Calu3 (cell line): Measurements from ENCODE around the gene PLSCR5. TPM values are rescaled to one million over a fixed set of nuclear protein-coding genes. Genes with fewer than 3 reads are reported as not detected.

Experiments used
- BruUV-seq: library from RNA; stranded (reverse); fragments of 400-500 nt; replicated peaks from 2 replicates; lab custom pipeline; 2021; lab: Mats Ljungman, UMichigan
- CTCF ChIA-PET: fragments of 300-600 bp; sonication (Branson Sonifier 250); formaldehyde crosslinking; loops from one replicate; lab custom pipeline; 2022; ENCODE audit warnings: antibody characterized with exemption; lab: Charles Lee
- DNase-seq: peaks from one replicate; pipeline ENCODE4 v3.0.0; 2022
- H3K27ac Mint-ChIP-seq: one replicate; pipeline ENCODE4 v1.8.0; 2022; ENCODE audit warnings: mixed read lengths; ENCODE audit not compliant: unreplicated experiment
- H3K27me3 Mint-ChIP-seq: one replicate; pipeline ENCODE4 v1.8.0; 2022; ENCODE audit warnings: mixed read lengths; ENCODE audit not compliant: unreplicated experiment
- H3K36me3 Mint-ChIP-seq: one replicate; pipeline ENCODE4 v1.8.0; 2022; ENCODE audit warnings: mild to moderate bottlenecking, moderate library complexity, mixed read lengths; ENCODE audit not compliant: insufficient read depth, unreplicated experiment
- H3K4me1 Mint-ChIP-seq: one replicate; pipeline ENCODE4 v1.8.0; 2022; ENCODE audit warnings: mild to moderate bottlenecking, low read depth, mixed read lengths; ENCODE audit not compliant: unreplicated experiment
- H3K4me3 Mint-ChIP-seq: one replicate; pipeline ENCODE4 v1.8.0; 2022; ENCODE audit warnings: mild to moderate bottlenecking, low read depth, moderate library complexity, mixed read lengths; ENCODE audit not compliant: unreplicated experiment
- H3K9me3 Mint-ChIP-seq: one replicate; pipeline ENCODE4 v1.8.0; 2022; ENCODE audit warnings: low read depth, mixed read lengths; ENCODE audit not compliant: unreplicated experiment
- intact Hi-C: fragments of 100-400 bp; cut with micrococcal nuclease; formaldehyde crosslinking; loops from one replicate; pipeline ENCODE4 v1.10.0; 2022; ENCODE audit not compliant: unreplicated experiment
- total RNA-seq: library from RNA; stranded (reverse); gene quantifications from 2 replicates; pipeline ENCODE4 v1.2.3, GENCODE V29; 2022
- TF ChIP-seq, protein P1 (sequence below): fragments of 200-600 bp; IDR thresholded peaks from one replicate; pipeline ENCODE4 v1.8.0; 2022; ENCODE audit warnings: antibody characterized with exemption; ENCODE audit not compliant: unreplicated experiment

PLSCR5 gene
- total RNA-seq, 1 experiment from 2014 or later: not detected

GRCh38 chr3:146589899-146590508 lies 15.1 kb downstream of the PLSCR5 start:
- Mint-ChIP-seq H3K9me3 (no peaks in the 10 kb centered on the region), H3K27ac (no peak overlapping the region), H3K36me3 (no peaks in the 10 kb centered on the region), H3K4me3 (no peak overlapping the region), H3K27me3 (no peaks in the 10 kb centered on the region), H3K4me1 (peaks cover 2% of the 10 kb centered on the region)
- TF ChIP-seq, protein P1, sequence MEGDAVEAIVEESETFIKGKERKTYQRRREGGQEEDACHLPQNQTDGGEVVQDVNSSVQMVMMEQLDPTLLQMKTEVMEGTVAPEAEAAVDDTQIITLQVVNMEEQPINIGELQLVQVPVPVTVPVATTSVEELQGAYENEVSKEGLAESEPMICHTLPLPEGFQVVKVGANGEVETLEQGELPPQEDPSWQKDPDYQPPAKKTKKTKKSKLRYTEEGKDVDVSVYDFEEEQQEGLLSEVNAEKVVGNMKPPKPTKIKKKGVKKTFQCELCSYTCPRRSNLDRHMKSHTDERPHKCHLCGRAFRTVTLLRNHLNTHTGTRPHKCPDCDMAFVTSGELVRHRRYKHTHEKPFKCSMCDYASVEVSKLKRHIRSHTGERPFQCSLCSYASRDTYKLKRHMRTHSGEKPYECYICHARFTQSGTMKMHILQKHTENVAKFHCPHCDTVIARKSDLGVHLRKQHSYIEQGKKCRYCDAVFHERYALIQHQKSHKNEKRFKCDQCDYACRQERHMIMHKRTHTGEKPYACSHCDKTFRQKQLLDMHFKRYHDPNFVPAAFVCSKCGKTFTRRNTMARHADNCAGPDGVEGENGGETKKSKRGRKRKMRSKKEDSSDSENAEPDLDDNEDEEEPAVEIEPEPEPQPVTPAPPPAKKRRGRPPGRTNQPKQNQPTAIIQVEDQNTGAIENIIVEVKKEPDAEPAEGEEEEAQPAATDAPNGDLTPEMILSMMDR: peak; percentile 65
- DNase-seq: peak; percentile 64
- BruUV-seq: no TSS peak
- intact Hi-C loops: loop anchor here (1.0 to 5.0 kb wide), 2 partner anchors 51 to 602 kb away; no protein-coding TSS in a partner anchor
- CTCF ChIA-PET: interaction anchor here (1.0 to 1.9 kb wide), 4 partner anchors 15 to 83 kb away, joined by 3 to 7 read pairs (median 4); partner anchors contain the start of gene PLSCR5

GRCh38 chr3:146585156-146585555 lies 20.0 kb downstream of the PLSCR5 start:
- Mint-ChIP-seq H3K27ac (no peak overlapping the region), H3K36me3 (no peaks in the 10 kb centered on the region), H3K4me1 (peaks cover 41% of the 10 kb centered on the region), H3K4me3 (no peak overlapping the region), H3K27me3 (no peaks in the 10 kb centered on the region), H3K9me3 (peaks cover 7% of the 10 kb centered on the region)
- DNase-seq: no peak
- intact Hi-C loops: no loop called here
- BruUV-seq: no TSS peak
- CTCF ChIA-PET: no interaction called here
- TF ChIP-seq, protein P1: no peak

- Mint-ChIP-seq H3K27me3 (no peaks in the 10 kb centered on the region), H3K27ac (peak overlapping the region; percentile 71), H3K36me3 (no peaks in the 10 kb centered on the region), H3K9me3 (peaks cover 7% of the 10 kb centered on the region), H3K4me3 (no peak overlapping the region), H3K4me1 (peaks cover 48% of the 10 kb centered on the region)
- TF ChIP-seq, protein P1: no peak
- intact Hi-C loops: no loop called here
- CTCF ChIA-PET: interaction anchor here (1.0 to 2.4 kb wide), 5 partner anchors 23 to 395 kb away, joined by 3 to 13 read pairs (median 4); partner anchors contain the start of gene PLSCR5
- no TSS peak for BruUV-seq
- peak; percentile 23 for DNase-seq
Observed at GRCh38 chr3:146581951-146582467, 23.1 kb downstream of the PLSCR5 start.

DNA sequence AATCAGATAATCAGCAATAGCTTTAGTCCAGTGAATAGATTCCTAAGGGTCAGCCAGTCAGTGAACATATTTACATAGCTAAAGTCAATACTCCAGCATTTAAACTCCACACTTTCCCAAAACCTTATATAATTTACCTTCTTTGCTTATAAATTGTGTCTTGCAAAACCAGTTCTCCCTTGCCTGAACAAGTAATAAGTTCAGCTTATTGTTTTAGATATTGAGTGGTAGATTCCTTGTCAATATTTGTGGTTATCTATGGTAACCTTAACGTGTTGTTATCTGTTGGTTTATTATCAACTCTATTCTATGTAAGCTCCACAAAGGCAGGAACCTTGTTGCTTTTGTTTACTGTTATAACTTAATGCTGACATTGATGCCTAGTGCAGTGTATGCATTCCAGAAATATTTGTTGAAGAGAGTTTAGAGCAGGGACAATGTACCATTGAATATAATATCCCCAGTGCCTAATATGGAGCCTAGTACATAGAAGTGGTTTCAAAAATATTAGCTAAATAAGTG lies 24.0 kb downstream of the PLSCR5 start:
- CTCF ChIA-PET: interaction anchor here (0.9 to 2.4 kb wide), 9 partner anchors 12 to 394 kb away, joined by 3 to 13 read pairs (median 4); partner anchors contain the start of gene PLSCR5
- intact Hi-C loops: no loop called here
- TF ChIP-seq, protein P1: no peak
- Mint-ChIP-seq H3K36me3 (no peaks in the 10 kb centered on the region), H3K9me3 (peaks cover 7% of the 10 kb centered on the region), H3K4me3 (no peak overlapping the region), H3K4me1 (peaks cover 52% of the 10 kb centered on the region), H3K27ac (peak overlapping the region; percentile 71), H3K27me3 (no peaks in the 10 kb centered on the region)
- no peak for DNase-seq
- no TSS peak for BruUV-seq
